HEK293T (cell line): ENCODE measurements around the gene OPHN1.

Experiments used
- BHLHE40 ChIP-seq: fragments of 450-650 bp; IDR thresholded peaks from 2 replicates; pipeline ENCODE4 v1.6.1; 2016; ENCODE audit warnings: mild to moderate bottlenecking, moderate library complexity, borderline replicate concordance
- CTBP1 ChIP-seq: fragments of 450-650 bp; IDR thresholded peaks from 2 replicates; pipeline ENCODE4 v1.6.1; 2016; ENCODE audit warnings: borderline replicate concordance
- FOXA1 ChIP-seq: fragments of 450-650 bp; IDR thresholded peaks from 2 replicates; pipeline ENCODE4 v1.6.1; 2016; ENCODE audit warnings: mild to moderate bottlenecking
- FOXM1 ChIP-seq: fragments of 450-650 bp; IDR thresholded peaks from 2 replicates; pipeline ENCODE4 v1.6.1; 2017; ENCODE audit warnings: mild to moderate bottlenecking, borderline replicate concordance
- L3MBTL2 ChIP-seq: fragments of 450-650 bp; conservative IDR thresholded peaks from 2 replicates; pipeline ENCODE4 v1.6.1; 2016; ENCODE audit warnings: mild to moderate bottlenecking
- PKNOX1 ChIP-seq: fragments of 450-650 bp; IDR thresholded peaks from 2 replicates; pipeline ENCODE4 v1.6.1; 2016

GRCh38 chrX:68256990-68257389, 176.3 kb downstream of the OPHN1 start:
- TF ChIP-seq FOXA1 (no peak), L3MBTL2 (no peak), PKNOX1 (no peak), FOXM1 (no peak), BHLHE40 (no peak), CTBP1 (no peak)
